Measurements from ENCODE around the gene PRKACB.

GRCh38 chr1:84101204-84101603 lies 42.9 kb upstream of the PRKACB start:
- TF ChIP-seq POLR2A (IDR thresholded peaks at IDR 0.05; ENCODE audit: low read length) (no peak), GATA1 (IDR thresholded peaks at IDR 0.05; ENCODE audit: low read depth, low read length) (no peak)
